Glomerular endothelial cell (primary cell): ENCODE results near the gene NF1. TPM values are rescaled to one million over a fixed set of nuclear protein-coding genes. Genes with fewer than 3 reads are reported as not detected.
"Not testable (repeated sequence)": the region's sequence is repeated elsewhere in the genome, so short reads cannot be mapped to it uniquely, and the experiment has no call there.

Source experiments
- DNase-seq: peaks from one replicate; pipeline ENCODE4 v3.0.0-alpha.2; 2011; ENCODE audit warnings: low read depth, low spot score; ENCODE audit errors: extremely low read depth
- total RNA-seq: library from RNA; depleted of rRNA; stranded (reverse); fragments of >200 nt; gene quantifications from 2 replicates; pipeline ENCODE4 v1.2.3, GENCODE V29; 2015

Gene NF1
- total RNA-seq, 1 donor from 2014 or later, result 48.1 TPM

DNA sequence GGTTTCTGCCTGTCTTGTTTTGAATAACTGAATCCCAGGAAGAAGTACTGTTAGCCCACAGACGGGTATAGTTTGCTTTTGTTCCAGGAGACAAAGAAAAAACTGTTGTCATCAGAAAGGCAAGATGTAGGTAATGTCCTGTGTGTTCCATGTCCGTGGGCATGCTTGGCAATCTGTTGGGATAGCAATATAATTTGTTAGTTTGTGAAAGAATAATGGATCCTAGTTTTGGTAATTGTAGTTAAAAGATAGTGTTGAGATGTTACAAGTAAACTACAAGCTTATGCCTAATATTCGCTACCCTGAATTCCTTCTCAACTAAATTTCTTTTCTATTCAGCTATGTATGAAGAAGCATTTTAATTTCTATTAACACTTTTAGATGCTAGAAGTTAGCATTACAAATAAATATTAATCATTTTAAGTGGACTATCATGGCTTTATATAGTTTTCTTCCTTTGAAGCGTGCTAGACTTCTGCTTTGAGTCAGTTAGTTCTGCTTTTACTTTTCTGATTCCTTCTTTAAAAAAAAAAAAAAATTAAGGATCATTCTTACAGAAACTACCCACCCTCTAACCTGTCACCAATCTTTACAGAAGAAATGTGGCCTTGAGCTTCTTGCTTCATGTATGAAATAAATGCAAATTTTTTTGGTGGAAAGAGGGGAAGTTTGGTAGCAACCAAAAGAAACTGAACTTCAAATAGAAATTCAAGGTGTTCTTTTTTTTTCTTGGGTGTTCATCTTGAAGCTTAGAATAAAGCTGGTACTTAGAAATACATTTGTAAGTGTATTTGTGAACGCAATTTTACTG is 224.3 kb downstream of the NF1 start:
- no peak for DNase-seq

DNA sequence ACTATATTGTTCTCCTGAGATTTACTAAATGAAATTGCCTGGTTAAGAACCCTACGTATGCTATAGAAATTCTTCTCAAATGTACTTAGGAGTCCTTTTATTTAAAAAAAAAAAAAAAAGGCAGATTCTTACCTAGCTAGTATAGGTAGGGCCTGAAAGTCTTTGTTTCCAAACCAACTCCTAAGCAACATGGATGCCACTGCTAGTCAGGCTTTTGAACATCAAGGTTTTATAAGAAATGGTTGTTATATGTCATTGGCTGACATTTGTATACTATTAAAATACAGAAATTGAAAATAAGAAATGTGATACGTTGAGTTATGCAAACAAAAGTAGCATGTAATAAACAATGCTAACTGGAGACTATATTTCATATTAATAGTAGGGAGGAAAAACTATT is 225.5 kb downstream of the NF1 start:
- no peak for DNase-seq

DNA sequence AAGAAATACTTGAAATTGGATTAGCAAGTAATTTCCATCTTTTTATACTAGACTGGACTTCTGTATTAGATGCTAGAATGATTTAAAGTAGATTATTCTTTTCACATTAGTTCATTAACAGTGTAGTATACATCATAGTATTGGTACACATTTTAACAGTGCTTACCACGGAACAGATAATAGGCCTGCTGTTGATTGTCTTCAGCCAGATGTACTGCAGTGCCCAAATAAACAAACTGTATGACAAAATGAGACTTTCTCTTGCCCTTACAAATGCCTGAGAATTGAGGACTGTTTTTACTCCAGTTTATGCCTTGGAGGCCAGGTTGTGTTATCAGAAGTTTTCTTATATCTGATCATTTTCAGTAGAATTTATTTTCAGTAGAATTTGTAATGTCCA is 226.0 kb downstream of the NF1 start:
- DNase-seq, result no peak

DNA sequence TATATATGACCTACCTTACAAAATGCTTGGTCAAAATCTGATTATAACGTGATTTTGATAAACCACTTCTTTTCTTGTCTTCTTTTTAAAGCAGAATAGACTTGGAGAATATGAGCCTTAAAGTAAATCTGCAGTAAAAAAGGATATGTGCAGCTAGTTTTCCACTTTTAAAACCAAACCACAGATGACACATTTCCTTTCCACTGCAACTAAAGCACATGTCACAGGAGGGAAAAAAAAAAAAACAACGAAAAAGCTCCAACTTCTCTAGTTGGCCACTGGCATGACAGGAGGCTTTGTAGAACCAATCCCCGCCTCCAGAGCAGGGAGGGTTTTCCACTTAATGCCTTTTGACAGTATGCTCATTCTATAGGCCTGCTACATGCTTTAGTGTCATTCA is 226.7 kb downstream of the NF1 start, which contains the start of gene EVI2A:
Gene EVI2A, minus strand, starts transcription at position 142 of the 400 bp plus-strand sequence. CDS start 2,609 bp downstream, outside the sequence.
- peak; percentile 18 for DNase-seq

DNA sequence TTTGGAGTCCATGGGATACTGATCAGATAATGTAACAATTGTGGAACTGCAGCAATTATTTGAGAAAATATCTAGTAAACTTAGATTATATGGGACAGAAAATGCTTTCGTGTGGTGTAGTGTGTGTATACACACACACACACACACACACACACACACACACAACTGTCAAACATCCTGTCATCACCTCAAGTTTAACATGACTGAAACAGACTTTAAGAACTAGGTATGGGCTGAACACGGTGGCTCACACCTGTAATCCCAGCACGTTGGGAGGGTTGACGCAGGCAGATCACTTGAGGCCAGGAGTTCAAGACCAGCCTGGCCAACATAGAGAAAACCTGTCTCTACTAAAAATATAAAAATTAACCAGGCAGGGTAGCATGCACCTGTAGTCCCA is 227.2 kb downstream of the NF1 start:
- DNase-seq, result no peak

DNA sequence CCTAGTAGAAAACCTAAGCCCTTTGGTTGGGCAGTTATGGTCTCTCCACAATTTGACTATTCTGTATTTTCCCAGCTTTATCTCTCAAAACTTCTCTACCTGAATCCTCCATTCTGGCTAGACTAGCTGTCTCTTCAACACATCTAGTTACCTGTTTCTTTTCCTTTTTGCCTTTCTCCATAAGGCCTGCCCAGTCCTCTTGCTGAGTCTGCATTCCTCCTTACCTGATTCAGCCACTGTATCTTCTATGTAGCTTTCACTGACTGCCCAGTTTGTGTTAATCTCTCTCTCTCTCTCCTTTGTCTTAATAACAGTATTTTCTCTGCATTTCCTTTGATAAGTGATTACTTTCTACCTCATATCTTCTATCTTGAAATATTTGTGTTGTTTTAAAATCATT is 228.8 kb downstream of the NF1 start:
- DNase-seq, result no peak

DNA sequence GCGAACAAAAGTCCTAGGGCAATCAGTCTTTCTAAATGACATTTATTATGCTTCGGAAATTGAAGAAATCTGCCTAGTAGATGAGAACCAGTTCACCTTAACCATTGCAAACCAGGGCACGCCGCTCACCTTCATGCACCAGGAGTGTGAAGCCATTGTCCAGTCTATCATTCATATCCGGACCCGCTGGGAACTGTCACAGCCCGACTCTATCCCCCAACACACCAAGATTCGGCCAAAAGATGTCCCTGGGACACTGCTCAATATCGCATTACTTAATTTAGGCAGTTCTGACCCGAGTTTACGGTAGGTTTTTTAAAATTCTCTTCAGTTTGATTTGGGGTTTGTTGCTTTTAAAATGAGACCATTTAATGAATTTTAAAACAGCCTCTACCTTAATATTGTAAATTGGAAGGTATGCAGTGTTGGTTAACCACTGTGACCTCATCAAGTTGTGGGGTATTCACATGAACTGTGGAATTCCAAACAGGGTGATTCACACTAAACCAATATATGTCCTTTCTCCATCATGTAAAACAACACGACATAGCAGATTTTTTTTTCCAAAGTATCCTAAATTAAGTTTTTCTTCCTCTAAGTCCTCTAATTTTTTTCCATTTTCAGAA is 232.9 kb downstream of the NF1 start:
- peak; percentile 16 for DNase-seq

DNA sequence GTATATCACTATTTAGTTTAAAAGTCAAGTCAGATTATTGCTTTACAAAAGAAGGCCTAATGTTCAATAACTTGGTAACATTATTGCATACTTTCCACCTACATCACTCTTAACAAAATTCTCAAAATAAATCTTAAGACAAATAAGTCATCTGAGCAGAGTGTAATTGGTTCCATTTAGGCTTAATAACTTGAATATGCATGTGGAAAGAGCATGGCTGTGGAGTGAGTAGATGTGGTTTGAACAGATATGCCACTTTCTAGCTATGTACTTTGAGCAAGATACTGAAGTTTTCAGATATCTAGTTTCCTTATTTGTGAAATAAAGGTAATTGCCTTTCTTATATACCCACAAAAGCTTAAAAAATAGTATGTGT is 233.4 kb downstream of the NF1 start:
- DNase-seq, result no peak

DNA sequence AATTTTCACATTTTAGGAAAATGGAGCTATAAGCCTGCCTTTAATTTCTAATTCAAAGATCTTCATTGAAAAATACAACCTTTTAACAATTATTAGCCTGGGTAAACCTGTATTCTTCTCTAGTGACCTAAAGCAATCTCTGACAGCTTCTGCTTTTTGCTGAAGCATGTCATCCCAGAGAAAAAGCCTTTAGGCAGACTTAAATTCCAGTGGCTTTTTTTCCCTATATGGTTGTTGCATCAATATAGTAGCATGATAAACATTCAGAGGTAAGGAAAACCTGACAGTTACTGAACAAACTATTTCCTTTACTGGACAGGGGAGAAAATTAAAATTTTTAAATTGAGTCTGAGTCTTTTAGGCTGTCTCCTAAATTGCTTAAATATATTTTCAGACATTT is 234.4 kb downstream of the NF1 start:
- no peak for DNase-seq

DNA sequence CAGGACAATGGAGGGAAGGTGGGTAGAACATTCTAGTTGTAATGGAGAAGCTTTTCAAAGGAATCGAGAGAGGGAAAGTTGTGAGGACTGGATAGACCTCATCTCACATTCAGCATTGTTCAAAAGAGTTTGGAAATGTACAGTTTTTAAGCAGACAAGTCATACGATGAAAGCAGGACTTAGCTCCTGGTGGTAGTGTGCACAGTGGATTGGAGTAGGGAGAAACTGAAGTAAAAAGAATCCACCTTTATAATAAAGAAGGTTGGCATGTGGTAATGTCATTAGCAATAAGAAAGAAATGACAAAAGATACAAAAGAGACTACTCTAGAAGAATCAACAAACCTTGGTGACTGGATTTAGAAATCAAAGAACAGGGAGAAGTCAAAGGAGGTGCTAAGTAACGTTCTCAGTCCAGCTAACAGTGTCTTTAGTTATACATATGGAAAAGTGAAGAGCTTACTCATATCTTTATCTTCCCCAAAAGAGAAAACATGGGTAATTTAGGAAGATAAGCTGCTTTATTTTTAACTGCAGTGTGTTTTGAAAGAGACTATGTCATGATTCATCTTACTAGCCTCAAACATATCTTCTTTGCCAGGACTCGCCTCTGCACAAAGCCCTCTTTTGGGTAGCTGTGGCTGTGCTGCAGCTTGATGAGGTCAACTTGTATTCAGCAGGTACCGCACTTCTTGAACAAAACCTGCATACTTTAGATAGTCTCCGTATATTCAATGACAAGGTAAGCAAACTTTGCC is 245.3 kb downstream of the NF1 start:
- DNase-seq, result no peak

DNA sequence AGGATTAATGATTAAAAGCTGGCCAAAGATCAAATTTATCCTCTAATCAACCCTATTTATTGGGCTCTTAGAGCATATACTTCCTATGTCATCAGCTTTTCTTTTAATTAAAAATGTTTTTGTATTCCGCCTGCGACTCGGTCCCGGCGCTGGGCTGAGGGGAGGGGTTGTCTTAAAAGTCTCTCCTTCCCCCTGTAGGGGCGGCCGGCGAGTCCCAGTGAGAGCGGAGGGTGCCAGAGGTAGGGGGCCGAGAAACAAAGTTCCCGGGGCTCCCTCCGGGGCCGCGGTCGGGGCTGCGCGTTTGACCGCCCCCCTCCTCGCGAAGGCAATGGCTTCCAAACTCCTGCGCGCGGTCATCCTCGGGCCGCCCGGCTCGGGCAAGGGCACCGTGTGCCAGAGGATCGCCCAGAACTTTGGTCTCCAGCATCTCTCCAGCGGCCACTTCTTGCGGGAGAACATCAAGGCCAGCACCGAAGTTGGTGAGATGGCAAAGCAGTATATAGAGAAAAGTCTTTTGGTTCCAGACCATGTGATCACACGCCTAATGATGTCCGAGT is 250.5 kb downstream of the NF1 start:
- not testable (repeated sequence) for DNase-seq

DNA sequence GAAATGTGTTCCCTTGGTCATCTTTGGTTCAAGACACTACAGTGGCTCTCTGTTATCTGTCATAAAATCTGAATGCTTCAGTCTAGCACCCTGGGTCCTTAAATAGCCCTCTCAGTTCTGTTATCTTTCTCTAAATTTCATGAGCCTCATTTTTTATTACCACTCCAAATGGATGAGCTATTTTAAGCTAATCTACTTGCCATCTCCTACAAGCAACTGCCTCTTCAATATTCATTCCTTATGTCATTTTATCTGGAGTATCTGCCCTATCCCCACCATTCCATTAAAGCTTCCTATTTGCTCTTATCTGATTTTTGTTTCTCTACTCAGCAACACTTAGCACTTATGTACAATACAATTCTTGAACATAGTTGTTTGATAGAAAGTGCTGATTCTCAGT is 254.7 kb downstream of the NF1 start:
- DNase-seq, result no peak

DNA sequence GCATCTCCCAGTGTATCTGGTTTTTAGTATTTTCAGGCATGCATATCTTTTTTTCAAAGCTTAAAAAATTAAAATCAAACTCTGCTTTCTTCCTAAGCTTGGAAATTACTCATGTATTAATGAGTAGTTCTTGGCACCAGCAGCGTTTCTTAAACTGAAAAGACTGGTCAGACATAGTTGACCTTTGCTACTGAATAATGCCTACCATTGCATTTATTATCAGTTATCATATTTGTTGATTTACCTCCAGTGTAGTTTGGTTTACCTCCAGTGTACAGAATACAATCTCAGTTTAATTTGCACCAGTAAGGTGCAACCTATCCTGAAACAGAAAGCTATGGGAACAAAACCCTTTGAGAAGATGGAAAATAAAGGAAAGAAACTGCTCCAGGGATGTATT is 261.2 kb downstream of the NF1 start:
- DNase-seq, result no peak

DNA sequence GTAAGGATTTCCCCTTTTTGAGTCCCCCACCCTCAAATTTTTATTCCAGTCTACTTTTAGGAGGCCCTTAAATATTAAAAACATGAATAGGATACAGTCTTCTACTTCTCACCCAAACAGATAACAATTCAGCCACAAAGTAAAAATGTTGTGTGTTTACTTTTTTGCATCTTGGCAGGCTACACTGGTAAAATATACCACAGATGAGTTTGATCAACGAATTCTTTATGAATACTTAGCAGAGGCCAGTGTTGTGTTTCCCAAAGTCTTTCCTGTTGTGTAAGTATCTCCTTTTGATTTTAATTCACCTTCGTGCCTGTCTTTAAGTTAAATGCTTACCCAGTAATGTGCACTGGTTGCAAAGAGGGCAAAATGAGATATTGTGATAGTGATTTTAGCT is 262.3 kb downstream of the NF1 start:
- no peak for DNase-seq

DNA sequence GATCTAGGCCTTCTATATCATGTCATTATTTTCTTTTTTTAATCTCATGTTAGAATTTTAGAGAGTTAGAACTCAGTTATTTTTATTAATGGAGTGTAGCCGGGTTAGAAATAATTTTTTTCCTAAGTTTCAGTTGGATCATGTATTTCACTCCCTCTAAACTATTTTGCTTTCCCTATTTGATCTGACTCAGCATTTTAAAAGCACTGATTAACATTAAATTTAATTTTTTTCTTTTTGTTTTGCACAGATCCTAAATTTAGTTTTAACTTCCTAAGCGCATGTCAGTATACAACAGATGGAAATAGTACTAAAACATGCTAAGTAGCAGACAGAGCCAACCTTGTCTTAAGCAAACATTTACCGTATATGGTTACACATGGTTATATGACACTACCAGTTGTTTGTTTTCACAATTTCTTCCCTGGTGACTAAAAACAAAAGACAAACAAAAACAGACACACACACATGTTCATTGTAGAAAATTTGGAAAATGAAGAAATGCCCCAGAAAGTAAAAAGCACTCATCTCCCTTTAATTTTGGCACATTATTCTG is 263.1 kb downstream of the NF1 start:
- DNase-seq, result no peak

DNA sequence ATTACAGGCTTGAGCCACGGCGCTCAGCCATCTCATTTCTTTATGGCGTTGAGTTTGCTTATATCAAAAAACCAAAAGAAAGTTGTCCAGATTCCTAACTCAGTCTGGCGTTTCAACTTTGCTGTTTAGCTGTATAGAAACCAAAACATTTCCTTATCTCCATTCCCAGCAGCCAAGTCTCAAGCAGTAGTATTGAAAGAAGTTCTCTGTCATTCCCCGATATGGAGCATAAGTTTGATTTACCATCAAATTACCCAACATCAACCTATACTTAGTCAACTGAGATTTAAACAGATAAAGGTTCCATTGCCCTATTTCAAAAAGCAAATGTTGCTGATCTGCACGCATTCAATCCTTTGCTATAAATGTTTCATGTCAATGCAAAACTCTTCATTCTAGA is 269.2 kb downstream of the NF1 start:
- no peak for DNase-seq

DNA sequence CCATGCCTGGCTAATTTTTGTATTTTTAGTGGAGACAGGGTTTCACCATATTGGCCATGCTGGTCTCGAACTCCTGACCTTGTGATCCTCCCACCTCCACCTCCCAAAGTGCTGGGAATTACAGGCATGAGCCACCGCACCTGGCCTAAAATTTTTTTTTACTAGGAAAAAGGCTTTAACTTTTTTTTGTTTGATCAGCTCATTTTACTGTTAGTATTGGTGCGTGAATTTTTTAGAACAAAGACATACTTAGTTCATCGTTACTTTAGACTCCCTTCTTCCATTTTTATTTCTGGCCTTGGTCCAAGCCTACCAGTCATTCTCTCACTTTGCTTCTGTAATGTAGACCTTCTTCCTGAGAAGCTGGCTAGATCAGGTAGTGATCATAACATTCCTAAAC is 271.3 kb downstream of the NF1 start:
- DNase-seq, result no peak

DNA sequence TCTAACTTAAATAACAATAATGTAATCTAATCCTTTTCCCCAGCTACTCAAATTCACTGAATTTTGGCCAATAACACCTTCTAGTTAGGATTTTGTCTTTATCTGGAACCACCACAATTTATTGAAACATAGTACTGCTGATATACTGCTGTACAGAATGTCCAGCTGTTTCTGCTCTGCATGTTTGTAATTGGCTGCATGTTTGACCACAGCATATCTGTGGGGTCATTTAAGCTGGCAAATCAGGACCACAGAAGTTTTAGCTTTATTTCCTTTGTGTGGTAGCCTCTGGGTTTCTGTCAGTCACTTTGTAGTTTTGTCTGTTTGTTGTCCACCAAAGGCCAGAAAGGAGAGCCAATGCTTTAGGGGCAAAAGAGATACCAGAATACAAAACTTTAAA is 274.5 kb downstream of the NF1 start:
- DNase-seq, result no peak

DNA sequence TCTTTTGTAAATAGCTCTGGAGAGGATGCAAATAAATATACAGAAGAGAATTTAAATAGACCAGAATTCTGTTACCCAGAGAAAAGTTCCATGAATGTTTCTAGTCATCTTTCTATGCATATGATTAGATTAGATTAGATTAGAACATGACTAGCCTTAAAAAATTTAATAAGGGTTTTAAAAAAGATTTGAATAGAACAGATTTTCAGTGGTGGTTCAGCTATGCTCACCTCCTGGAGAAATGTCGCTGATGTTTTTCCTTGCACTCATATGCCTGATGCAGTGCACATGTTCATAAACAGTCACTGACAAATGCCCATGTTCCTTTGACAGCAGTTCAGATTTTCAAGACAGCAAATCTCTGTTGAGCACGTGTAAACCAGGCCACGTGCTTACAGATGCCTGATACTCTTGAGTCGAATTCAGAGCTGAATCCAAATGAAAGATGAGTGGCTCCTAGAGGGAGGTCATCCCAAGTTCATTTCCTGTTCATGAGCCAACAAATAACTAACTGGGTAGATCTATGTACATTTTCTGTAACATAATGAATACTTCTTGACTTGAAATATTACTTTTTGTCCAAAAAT is 276.8 kb downstream of the NF1 start:
- DNase-seq, result peak; percentile 25

DNA sequence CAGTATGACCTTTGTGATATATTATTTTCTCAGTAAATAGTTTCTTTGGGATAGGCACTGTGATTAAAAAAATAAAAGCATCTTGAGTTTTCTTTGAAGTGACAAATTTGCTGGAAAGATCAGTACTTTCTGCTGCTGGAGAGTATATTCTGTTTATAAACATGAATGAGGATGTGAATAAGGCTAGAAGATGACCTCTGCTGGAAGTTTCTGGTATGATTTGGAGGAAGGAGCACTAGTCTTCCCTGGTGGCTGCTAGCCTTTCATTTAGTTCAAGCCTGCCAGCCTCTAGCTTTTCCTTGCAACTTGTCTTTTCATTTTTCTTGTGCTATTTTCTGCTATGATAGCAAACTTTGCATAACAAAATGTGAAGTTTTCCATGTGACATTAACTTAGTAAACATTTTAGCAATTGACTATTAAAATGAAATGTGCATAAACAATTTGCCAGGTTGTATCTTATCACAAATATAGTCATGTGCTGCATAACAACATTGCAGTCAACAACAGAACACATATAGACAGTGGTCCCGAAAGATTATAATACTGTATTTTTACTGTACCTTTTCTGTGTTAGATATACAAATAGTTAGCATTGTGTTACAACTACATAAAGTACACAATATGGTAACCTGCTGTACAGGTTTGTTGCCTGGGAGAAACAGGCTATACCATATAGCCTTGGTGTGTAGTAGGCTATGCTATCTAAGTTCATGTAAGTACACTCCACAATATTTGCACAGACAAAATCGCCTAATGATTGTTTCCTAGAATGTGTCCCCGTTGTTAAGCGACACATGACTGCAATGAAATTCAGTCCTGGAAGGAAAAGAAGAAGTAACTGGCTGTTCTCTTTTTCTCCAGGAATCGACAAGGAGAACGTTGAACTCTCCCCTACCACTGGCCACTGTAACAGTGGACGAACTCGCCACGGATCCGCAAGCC is 278.6 kb downstream of the NF1 start:
- DNase-seq, result peak; percentile 42
